DMS 273 (cell line): ENCODE measurements around the gene CAMSAP1.
A peak's percentile ranks its signal among the peaks of the same experiment; 100 is the strongest.

Source experiments
- DNase-seq: peaks from one replicate; lab custom pipeline; 2025; ENCODE audit not compliant: unreplicated experiment; lab: John Stamatoyannopoulos, UW

Gene CAMSAP1

DNA sequence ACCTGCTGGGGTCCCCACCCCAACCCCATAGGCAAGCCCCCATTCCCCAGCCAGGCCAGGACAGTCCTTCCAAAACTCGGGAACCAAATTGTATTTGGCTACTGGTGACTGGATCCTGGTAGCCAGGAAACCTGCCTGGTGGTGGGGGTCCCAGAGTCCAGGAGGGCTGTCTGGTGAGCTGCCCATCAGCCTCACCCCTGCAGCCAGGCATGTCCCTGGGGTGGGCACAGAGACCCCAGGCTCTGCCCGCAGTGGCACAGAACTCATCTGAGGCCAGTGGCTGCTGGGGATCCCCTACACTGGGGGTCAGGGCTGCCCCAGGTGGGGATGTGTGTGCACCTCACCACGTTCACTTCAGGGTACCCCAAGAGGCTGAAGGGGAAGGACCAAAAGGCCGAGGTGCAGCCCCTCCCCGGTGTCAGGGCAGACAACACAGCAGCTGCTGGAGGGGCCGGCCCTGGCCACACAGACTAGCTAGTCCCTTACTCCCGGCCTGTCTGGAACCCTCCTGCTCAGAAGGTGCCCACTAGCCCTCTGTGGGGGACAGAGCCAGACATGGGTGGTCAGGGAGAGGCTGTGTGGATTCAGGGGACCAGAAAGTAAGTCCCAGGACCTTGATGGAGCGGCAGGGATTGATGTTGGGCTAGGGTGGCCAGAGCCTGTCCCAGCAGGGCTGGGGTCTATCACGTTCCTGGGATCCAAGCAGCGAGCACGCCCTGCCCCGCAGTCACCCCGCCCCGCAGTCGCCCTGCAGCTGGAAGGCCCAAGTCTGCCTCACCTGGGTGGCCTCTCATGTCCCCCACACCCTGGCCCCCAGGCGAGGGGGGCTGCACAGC is 113.9 kb downstream of the CAMSAP1 start:
- no peak for DNase-seq

DNA sequence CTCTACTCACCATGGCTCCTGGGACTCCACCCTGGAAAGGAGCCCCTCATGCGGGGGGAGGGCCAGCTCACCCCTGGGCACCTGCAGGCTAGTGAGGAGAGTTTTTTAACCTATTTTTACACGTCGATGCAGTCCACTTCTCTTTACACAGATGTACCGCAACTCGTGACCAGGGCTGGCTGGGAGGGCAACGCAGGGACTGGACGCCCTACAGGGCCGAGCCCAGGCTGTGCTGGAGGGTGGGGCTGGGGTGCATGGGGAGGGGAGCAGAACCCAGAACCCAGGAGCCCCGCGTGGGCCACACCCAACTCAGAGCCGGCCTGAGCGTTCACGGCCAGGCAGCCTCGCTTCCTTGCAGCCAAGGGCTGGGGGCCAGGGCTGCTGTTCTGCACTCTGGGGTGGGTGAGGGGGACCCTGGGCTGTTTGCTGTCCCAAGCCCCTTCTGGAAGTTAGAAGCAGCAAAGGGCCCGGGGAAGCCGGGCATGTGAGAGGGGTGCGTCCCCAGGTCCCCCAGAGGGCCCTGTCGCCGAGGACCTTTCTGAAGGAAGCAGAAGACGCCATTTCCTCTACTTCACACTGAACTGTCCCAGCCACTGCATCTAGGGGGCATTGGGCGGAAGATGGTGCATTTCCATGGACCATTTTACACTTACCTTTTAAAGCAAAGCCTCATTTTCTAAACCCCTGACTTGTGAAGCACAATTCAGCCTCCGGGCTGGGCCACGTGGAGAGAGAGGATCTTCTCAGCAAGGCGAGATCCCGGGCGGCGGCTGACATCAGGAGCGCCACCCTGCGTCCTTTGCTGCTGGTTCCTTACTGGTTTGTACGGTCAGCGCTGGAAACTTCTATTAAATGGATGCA is 114.8 kb downstream of the CAMSAP1 start:
- DNase-seq = no peak

DNA sequence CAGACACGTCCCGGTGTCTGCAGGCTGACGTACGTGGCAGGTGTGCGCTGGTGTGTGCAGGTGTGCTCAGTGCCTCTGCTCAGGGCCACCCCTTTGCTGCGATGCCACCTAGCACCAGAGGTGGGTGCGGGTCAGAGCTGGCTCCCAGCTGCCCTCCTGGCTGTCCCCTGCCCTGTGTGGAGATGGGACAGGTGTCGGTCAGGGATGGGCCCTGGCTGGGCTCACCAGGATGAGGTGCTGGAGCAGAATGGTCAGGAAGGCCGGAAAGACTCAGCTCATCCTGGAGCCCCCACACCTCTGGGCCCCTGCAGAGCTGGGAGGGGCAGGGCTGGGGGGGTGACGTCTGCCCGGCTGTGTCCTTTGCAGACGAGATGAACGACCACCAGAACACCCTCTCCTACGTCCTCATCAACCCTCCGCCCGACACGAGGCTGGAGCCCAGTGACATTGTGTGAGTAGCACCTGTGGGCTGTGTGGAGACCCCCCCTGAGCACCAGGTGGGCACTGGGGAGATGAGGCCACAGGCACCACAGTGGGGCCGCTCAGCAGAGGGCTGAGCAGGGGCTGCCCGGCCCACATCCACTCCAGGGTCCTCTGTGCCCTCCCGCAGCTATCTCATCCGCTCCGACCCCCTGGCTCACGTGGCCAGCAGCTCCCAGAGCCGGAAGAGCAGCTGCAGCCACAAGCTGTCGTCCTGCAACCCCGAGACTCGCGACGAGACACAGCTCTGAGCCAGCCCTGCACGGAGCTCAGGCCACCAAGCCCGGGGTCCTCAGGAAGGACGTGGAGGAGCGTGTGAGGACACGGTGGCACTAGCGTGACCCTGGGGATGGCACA is 115.7 kb downstream of the CAMSAP1 start:
- DNase-seq = peak; percentile 28

DNA sequence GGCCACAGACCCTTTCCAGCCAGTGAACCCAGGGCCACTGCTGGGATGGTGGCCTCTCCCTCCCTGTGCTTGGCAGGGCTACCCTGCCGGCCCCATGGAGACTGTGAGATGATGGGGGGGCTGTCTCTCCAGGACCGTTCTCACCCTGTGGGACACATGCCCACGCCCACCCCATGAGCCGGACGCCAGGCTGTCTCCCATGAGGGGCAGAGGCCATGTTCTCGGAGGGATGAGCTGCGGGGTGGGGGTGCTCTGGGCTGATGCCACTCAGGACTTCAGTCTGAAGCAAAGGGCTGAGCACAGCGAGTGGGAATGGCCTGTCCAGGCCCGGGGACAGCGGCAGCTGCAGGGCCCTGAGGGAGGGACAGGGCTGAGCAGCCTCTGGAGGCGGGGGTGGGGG is 116.5 kb downstream of the CAMSAP1 start:
- no peak for DNase-seq

DNA sequence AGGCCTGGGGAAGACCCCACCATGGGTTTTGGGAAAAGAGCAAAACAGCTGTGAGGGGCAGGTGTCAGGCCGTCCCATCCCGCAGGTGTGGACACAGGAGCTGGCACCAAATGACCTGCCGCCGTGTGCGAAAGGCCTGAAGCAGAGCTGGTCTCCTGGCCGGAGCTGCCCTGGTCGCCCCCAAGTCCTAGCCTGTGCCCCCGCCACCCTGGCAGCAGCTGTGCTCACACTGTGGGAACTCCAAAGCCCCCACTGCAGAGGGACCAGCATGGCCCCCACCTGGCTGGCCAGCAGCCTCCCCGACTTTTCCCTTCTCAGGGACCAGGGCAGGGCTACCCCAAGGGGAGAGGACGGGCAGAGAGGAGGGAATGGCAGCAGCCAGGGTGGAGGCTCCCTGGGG is 117.0 kb downstream of the CAMSAP1 start:
- DNase-seq = no peak

DNA sequence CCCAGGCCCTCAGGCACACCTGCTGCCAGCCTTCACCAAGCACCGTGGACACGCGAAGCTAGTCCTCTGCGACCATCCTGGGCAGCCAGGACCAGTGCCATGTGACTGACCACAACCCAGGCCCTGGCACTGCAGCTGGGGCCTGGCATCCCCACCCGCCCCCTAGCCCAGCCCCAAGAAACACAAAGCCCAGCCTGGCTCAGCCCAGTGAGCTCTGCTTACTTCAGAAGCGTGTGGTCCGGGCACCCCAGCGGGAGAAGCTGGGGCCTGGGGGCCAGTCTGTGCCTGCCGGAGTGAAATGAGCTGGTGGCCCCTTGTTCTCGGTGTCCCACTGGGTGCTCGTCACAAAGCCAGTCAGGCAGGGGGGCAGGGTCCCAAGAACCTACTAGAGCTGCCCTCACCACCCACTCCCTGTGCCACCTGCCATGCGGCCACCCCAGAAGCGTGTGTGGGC is 117.5 kb downstream of the CAMSAP1 start:
- no peak for DNase-seq

DNA sequence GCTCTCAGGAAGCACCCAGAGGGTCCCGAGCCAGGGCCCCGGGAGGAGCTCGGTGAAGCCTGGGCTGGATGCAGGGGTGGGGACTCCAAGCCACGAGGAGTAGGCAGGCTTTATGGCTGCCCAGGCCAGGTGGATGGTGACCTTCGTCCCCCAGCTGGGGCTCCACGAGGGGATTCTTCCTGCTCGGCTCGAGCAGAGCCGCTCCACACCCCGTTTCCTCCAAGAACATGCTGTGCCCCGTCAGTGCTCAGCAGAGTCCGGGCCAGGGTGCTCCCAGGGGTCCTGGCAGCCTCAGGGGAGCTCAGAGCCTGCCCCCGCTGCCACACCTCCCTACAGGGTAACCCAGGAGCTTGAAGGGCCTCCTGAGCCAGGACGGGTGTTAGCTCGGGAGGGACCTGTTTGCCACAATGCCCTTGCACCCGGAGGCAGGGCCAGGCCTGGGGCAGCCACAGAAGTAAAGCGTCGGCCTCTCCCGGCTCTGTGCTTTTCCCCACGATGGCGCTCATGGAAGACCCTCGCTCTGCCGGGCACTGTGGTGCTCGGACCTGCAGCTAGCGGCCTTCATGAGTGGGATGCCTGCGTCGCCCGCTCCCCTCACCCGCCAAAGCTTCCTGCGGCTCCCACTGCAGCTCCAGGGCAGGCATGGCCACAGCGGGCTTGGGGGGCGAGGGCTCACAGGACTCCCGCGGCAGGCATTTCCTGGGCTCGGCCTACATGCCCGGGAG is 118.6 kb downstream of the CAMSAP1 start:
- no peak for DNase-seq

DNA sequence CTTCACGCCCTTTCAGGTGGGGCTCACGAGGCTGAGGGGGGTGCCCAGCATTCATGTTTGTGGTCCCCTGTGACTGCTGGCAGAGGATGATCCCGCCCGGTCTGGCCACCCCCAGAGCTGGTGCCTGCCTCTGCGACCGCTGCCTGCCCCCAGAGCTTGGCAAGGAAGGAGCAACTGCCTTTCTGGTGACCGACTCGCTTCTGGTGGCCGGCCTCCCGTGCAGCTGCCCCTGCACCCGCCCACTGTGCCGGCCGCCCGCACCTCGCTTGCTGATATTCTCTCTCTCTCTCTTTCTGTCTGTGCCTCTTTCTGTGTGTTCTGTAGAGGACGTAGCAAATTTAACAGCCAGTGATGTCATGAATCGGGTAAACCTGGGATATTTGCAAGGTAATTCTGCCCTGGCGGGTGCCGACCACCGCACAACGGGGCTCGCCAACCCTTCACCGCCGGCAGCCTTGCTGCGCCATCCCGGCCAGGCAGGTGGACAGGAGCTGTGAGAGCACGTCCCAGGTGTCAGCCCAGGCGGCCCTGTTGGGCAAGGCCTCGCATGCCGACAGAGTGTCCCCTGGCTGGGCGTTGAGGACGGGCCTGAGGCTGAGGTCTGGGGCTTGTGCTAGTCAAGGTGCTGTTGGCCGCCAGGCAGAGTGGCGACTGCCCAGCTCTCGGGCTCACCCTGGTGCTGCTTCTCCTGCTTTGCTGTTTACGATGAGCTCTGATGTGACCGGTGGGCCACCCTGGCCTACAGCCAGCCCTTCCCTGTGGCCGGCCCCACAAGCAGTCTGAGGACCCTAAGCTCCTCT is 119.4 kb downstream of the CAMSAP1 start:
- no peak for DNase-seq

DNA sequence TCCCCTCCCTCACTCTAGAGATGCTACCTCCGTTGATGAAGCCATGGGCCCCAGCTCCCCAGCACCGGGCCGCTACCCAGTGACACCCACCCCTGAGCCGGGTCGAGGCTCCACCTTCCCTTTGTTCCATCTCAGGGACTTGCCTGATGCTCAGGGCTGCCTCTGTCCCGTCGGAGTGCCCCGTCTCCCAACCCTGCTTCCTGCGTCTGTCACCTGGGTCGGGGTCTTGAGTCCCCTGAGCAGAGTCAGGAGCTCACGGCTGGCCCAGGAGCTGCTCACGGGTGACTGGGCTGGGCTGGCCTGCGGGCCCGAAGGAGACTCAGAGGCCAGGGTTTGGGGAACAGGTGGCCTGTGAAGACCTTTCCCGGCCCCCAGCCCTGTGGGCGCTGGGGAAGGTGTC is 120.0 kb downstream of the CAMSAP1 start:
- DNase-seq = no peak

DNA sequence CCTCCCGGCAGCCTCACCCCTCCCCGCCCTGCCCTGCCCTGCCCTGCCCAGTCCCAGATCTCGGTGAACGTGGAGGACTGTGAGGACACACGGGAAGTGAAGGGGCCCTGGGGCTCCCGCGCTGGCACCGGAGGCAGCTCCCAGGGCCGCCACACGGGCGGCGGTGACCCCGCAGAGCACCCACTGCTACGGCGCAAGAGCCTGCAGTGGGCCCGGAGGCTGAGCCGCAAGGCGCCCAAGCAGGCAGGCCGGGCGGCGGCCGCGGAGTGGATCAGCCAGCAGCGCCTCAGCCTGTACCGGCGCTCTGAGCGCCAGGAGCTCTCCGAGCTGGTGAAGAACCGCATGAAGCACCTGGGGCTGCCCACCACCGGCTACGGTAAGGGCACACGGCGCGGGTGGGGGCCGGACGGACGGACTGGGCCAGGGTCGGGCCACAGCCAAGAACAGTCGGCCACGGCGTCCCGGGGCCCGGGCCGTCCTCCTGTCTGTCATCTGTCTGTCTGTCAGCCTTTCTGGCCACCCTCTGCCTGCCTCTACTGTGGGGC is 121.1 kb downstream of the CAMSAP1 start:
- no peak for DNase-seq

DNA sequence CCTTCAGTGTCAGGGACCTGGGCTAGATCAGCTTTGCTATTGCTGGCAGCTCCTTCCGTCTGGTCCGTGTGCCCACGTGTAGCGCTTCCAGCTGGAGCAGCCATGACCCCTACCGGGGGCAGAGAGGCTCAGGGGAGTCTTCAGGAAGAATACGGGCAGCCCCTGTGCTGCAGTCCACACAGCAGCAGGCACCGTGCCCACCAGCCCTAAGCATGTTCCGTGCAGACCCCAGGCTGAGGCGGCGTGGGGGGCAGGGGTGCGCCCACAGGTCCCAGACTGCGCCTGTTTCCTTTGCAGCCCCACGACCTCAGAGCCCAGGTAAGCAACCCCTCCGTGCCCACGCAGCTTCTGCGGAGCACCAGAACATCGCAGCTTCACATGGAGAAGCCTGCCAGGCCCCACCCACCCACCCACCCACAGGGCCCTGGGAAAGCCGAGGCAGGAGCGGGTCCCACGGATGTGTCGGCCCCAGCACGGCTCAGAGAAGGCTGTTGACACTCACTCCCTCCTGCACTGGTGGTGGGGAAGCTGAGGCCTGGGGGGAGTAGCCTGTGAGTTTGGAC is 122.3 kb downstream of the CAMSAP1 start:
- DNase-seq = no peak

DNA sequence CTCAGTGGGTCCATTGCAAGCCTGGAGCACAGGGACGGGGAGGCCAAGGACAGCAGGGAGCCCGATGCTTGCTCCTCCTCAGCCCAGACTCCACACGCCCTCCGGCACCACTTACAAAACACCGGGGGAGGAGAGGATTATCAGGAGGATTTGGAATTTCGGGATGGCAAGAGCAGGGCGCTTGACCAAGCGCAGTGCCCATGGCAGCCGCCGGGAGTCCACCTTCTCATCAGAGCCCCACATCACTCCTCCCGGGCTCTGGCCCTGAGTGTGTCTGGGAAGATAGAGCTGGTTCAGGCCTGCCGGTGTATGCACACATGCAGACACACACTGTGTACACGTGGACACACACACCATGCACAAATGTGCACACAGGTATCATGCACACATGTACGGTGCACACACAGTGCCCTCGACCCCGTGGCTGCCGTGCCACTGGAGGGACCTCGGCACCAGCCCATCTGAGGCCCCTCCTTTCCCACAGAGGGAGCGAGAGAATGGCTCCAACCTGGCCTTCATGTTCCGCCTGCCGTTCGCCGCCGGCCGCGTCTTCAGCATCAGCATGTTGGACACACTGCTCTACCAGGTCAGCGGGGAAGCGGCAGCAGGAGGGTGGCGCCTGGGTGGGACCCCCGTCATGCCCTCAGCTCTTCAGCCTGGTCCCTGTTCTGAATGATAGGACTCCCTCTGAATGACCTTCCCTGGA is 123.7 kb downstream of the CAMSAP1 start:
- DNase-seq = peak; percentile 20

DNA sequence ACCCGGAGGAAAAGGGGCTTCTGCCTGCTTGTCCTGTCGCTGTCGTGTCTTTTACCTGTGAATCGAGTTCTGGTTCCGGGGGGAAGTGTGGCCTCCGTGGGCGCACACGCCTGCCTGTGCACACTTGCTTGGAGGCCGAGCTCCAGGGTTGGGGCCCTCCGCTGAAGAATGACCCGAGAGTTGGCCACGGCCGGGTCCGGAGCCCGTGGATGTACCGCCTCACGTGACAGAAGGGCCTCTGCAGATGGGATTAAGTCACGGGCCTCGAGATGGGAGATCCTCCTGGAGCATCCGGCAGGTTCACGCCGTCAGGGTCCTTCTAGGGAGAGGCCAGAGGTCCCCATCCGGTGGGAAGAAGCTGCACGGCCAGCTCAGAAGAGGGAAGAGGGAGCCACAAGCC is 124.4 kb downstream of the CAMSAP1 start:
- no peak for DNase-seq

DNA sequence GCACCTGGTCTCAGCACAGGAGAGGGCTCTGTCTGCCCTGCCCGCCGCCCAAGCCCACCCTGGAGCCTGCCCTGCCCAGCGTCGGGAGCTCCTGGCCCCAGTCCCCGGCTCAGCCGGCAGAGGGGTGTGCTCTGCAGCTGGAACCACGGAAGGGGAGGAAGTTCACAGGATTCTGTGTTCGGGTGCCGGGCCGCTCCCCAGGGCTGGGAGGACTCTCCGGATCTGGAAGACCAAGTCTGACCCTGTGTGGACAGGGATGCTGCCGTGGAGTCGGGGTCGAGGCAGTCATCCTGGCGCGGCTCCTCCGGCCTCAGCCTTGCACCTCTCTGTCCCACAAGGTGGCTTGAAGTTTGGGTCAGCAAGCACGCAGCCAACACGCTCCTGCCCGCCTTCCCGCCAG is 126.7 kb downstream of the CAMSAP1 start:
- DNase-seq = no peak

DNA sequence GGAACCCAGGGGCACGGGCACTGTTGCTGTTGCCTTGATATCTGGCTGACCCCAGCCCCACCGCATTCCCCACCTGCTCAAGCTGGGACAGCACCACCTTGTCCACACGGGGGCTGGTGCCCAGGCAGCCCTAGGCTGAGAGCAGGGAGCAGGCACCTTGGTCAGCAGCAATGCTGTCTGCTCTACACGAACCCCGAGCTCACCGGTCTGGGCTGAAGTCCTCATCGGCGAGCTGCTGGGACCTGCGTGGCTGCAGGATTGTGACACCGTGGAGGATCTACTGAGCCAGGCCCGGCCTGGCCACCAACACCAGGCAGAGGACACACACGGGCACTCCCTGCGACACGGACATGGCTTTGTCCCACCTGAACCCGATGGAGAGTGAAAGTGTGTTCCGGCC is 127.3 kb downstream of the CAMSAP1 start:
- no peak for DNase-seq

DNA sequence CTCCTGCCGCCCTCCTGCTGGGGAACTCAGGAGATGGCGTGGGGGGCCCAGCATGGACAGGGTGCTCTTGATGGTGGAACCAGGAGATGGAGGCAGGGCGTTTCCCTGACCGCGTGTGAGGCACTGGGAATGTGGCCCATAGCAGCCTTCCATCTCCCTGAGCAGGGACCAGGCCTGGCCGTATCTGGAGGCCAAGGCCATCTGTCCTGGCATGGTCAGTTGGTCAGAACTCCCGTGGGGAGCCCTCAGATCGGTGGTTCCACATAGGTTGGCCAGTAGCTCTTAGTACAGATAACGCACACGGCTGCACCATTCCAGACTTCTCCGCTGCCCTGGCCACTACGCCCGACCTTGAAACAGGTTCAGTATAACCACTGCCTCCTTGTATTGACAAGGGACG is 127.8 kb downstream of the CAMSAP1 start:
- DNase-seq = no peak

DNA sequence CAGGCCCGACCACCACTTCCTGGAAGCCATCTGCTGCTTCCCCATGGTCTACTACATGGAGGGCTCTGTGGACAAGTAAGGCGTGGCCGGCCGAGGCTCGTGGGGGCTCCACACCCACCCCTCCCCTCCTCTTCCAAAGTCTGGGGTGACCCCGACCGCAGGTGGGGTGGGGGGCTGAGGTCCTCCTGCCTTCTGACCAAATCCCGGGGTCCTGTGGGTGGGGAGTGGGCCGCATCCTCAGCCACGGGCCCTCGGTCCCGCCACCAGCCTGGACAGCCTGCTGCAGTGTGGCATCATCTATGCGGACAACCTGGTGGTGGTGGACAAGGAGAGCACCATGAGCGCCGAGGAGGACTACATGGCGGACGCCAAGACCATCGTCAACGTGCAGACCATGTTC is 128.9 kb downstream of the CAMSAP1 start:
- no peak for DNase-seq

DNA sequence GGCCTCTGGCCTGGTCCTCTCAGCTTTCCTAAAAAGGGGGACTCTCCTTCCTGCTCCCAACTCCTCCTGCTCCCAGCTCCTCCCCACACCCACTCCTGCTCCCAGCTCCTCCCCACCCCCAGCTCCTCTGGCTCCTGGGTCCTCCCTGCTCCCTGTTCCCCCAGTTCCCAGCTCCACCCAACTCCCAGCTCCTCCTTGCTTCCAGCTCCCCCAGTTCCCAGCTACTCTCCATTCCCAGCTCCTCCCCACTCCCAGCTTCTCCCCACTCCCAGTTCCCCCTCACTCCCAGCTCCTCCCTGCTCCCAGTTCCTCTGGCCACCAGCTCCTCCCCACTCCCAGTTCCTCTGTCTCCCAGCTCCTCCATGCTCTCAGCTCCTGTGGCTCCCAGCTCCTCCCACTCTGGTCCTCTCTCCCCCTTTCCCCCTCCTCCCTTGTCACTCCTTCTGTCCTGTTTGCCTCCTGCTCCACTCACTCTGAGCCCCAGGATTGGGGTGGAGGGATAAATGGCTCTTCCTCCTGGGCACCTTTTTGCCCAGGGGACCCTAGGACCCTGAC is 129.6 kb downstream of the CAMSAP1 start:
- no peak for DNase-seq
